ENCODE results near the gene CLIP1.

DNA sequence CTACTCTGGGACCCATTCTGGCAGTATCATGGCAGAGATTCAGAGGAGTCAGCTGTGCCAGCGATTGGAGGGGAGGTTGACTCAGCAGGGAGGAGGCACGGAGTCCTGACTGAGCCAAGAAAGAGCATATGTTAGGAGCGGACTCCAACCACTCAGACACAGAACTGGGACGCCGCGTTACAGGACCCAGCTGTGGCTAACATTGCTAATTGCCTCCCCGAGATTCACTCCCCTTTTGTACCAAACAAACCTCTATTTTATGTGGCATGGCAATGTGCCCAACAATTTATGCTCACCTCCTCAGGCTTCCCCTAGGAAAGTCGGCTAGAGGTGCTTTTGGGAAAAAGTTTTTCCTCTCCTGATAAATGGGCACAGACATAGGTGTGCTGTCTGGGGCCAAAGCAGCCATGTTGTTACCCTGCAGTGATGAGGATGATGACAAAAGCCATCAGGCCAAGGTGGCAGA lies 15.2 kb upstream of the CLIP1 start:
- TF ChIP-seq POLR2A (IDR thresholded peaks at IDR 0.05; ENCODE audit: control extremely low read depth in 1 of 2, low read depth in 2 of 2, low read length in 2 of 2) (no peak), SIX5 (IDR thresholded peaks at IDR 0.05; ENCODE audit: low read depth, low read length) (no peak), CTCF (IDR thresholded peaks at IDR 0.05; ENCODE audit: control extremely low read depth in 1 of 3, insufficient read depth in 1 of 3, low read depth in 1 of 3, low read length in 3 of 3) (no peak), HDAC2 (IDR thresholded peaks at IDR 0.05; ENCODE audit: borderline replicate concordance in 1 of 2, low read depth in 2 of 2, low read length in 2 of 2) (no peak), CEBPB (IDR thresholded peaks at IDR 0.05; ENCODE audit: low read depth, low read length) (no peak), CHD2 (IDR thresholded peaks at IDR 0.05; ENCODE audit: low read length) (no peak), EZH2 (IDR thresholded peaks at IDR 0.05; ENCODE audit: low read depth, low read length, severe bottlenecking) (no peak), NRF1 (IDR thresholded peaks at IDR 0.05; ENCODE audit: low read depth, low read length) (no peak), CREB1 (IDR thresholded peaks at IDR 0.05) (no peak), EP300 (IDR thresholded peaks at IDR 0.05; ENCODE audit: borderline replicate concordance in 1 of 2, low read depth in 2 of 2, low read length in 2 of 2) (no peak)
- TF ChIP-seq, protein P1, sequence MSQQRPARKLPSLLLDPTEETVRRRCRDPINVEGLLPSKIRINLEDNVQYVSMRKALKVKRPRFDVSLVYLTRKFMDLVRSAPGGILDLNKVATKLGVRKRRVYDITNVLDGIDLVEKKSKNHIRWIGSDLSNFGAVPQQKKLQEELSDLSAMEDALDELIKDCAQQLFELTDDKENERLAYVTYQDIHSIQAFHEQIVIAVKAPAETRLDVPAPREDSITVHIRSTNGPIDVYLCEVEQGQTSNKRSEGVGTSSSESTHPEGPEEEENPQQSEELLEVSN (IDR thresholded peaks at IDR 0.05): no peak

Data from H1 (cell line).